Osteoblast (primary cell): ENCODE measurements around the gene PARM1. TPM values are rescaled to one million over a fixed set of nuclear protein-coding genes. Genes with fewer than 3 reads are reported as not detected.

ENCODE experiments used
- DNase-seq: peaks from one replicate; pipeline ENCODE4 v3.0.0; 2011; ENCODE audit warnings: low spot score, mixed read lengths; ENCODE audit not compliant: insufficient read length; ENCODE audit errors: missing footprints
- H2AFZ ChIP-seq: 2 replicates; pipeline ENCODE4 v1.6.0; 2011; ENCODE audit warnings: mild to moderate bottlenecking, low read length
- H3K27ac ChIP-seq: 2 replicates; pipeline ENCODE4 v1.5.1; 2011; ENCODE audit warnings: mild to moderate bottlenecking, low read depth, low read length, moderate library complexity
- H3K27me3 ChIP-seq: 2 replicates; pipeline ENCODE4 v1.6.0; 2012; ENCODE audit warnings: mild to moderate bottlenecking, control low read depth, inconsistent platforms, low read length, moderate library complexity; ENCODE audit not compliant: insufficient read depth
- H3K36me3 ChIP-seq: 2 replicates; pipeline ENCODE4 v1.5.1; 2011; ENCODE audit warnings: mild to moderate bottlenecking, low read length, control low read depth, moderate library complexity; ENCODE audit not compliant: insufficient read depth
- H3K4me1 ChIP-seq: 2 replicates; pipeline ENCODE4 v1.5.1; 2011; ENCODE audit warnings: mild to moderate bottlenecking, low read length, control low read depth, moderate library complexity; ENCODE audit not compliant: insufficient read depth
- H3K4me2 ChIP-seq: 2 replicates; pipeline ENCODE4 v1.6.0; 2011; ENCODE audit warnings: mild to moderate bottlenecking, low read length; ENCODE audit not compliant: insufficient read depth
- H3K4me3 ChIP-seq: fragments of 200-600 bp; sonication (generic); 3 replicates; pipeline ENCODE4 v1.5.1; 2012; ENCODE audit warnings: mild to moderate bottlenecking, low read length, inconsistent platforms; ENCODE audit not compliant: insufficient read depth
- H3K79me2 ChIP-seq: 2 replicates; pipeline ENCODE4 v1.6.0; 2012; ENCODE audit warnings: mild to moderate bottlenecking, low read length, control low read depth, inconsistent platforms; ENCODE audit not compliant: insufficient read depth
- H3K9me3 ChIP-seq: 2 replicates; pipeline ENCODE4 v1.5.1; 2011; ENCODE audit warnings: low read depth, low read length, control low read depth
- H4K20me1 ChIP-seq: 2 replicates; pipeline ENCODE4 v1.6.0; 2012; ENCODE audit warnings: mild to moderate bottlenecking, low read length, control low read depth; ENCODE audit not compliant: insufficient read depth
- CTCF ChIP-seq: IDR thresholded peaks from 2 replicates; pipeline ENCODE4 v1.5.1; 2011; ENCODE audit warnings: mild to moderate bottlenecking, low read depth, low read length, moderate library complexity; ENCODE audit errors: extremely low read depth
- total RNA-seq: library from RNA; depleted of rRNA; stranded (reverse); fragments of >200 nt; gene quantifications from 2 replicates; pipeline ENCODE4 v1.2.3, GENCODE V29; 2012

The PARM1 gene
- total RNA-seq, 1 donor, result not detected

DNA sequence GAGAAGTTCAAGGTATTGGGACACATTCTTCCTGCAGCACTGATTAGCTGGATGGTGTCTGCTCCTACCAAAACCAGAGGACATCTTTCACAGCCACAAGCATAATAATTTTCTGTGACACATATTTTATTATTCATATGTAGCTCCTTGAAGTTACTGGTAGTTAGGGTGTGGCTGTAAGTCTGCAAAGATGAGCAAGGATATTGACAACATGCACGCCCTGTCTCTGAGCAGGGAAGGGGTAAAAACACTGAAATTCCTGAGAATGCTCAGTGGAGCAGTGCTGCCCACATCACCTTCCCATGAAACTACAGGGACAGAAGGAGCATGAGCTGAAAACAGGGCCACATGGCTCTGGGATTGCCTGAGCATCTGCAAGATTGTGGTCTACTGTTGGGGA, 38.9 kb downstream of the PARM1 start:
- no peak for DNase-seq
- no peak overlapping the region for H3K4me3 ChIP-seq

GRCh38 chr4:74975082-74975481, 42.2 kb downstream of the PARM1 start:
- H3K36me3 ChIP-seq, result no peaks in the 10 kb centered on the region
- DNase-seq, result no peak
- H3K27ac ChIP-seq, result no peak overlapping the region
- H3K4me3 ChIP-seq, result no peak overlapping the region
- no peaks in the 10 kb centered on the region for H3K4me1 ChIP-seq
- H3K9me3 ChIP-seq, result peaks cover 2% of the 10 kb centered on the region
- no peak overlapping the region for H2AFZ ChIP-seq
- no peak for TF ChIP-seq CTCF
- H3K79me2 ChIP-seq, result no peaks in the 10 kb centered on the region
- no peaks in the 10 kb centered on the region for H3K27me3 ChIP-seq
- H3K4me2 ChIP-seq, result no peak overlapping the region
- no peaks in the 10 kb centered on the region for H4K20me1 ChIP-seq

More for the DNA sequence above, 38.9 kb downstream of the PARM1 start:
- Histone ChIP-seq H3K27me3 (no peaks in the 10 kb centered on the region), H3K4me2 (no peak overlapping the region), H3K27ac (no peak overlapping the region), H3K4me1 (no peaks in the 10 kb centered on the region), H3K36me3 (no peaks in the 10 kb centered on the region), H4K20me1 (no peaks in the 10 kb centered on the region), H3K9me3 (no peaks in the 10 kb centered on the region), H2AFZ (no peak overlapping the region), H3K79me2 (no peaks in the 10 kb centered on the region)
- no peak for TF ChIP-seq CTCF

DNA sequence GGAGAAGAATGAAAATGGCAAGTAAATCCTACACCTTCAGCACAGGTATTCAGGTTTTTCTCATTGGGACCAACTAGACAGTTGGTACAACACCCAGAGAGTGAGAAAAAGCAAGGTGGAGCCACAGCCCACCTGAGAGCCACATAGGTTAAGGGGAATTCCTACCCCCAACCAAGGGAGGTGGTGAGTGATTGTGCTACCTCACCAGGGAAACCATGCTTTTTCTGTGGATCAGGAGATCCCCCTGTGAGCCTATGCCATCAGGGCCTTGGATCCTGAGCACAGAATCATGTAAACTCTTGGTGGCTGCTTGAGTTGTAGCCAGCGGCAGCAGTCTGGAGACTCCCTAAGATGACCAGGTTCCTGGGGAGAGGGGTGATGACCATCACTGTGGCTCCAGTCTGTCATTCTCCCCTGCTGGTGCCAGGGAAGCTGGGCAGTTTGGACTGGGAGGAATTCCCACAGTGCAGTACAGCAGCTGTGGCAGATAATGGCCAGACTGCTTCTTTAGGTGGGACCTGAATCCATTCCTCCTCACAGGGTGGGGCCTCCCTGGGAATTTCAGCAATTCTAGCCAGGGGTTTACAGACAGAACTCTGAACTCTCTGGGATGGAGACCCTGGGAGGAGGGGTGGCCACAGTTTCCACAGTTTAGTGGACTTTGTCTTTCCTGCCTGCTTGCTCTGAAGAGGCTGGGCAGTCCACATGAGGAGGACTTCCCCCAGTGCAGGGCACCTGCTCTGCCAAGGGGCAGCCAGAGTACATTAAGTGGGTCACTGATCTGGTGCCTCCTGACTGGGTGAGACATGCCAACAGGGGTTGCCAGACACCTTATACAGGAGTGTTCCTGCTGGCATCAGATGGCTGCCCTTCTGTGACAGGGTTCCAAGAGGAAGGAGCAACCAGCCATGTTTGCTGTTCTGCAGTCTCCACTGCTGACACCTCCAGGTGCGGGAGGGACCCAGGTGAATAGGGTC, 43.2 kb downstream of the PARM1 start:
- TF ChIP-seq CTCF, result no peak
- H3K36me3 ChIP-seq, result no peaks in the 10 kb centered on the region
- H4K20me1 ChIP-seq, result no peaks in the 10 kb centered on the region
- H3K27me3 ChIP-seq, result no peaks in the 10 kb centered on the region
- H3K4me1 ChIP-seq, result no peaks in the 10 kb centered on the region
- H3K9me3 ChIP-seq, result peaks cover 2% of the 10 kb centered on the region
- no peak for DNase-seq
- H3K79me2 ChIP-seq, result no peaks in the 10 kb centered on the region
- no peak overlapping the region for H2AFZ ChIP-seq
- no peak overlapping the region for H3K27ac ChIP-seq
- H3K4me3 ChIP-seq, result no peak overlapping the region
- H3K4me2 ChIP-seq, result no peak overlapping the region

DNA sequence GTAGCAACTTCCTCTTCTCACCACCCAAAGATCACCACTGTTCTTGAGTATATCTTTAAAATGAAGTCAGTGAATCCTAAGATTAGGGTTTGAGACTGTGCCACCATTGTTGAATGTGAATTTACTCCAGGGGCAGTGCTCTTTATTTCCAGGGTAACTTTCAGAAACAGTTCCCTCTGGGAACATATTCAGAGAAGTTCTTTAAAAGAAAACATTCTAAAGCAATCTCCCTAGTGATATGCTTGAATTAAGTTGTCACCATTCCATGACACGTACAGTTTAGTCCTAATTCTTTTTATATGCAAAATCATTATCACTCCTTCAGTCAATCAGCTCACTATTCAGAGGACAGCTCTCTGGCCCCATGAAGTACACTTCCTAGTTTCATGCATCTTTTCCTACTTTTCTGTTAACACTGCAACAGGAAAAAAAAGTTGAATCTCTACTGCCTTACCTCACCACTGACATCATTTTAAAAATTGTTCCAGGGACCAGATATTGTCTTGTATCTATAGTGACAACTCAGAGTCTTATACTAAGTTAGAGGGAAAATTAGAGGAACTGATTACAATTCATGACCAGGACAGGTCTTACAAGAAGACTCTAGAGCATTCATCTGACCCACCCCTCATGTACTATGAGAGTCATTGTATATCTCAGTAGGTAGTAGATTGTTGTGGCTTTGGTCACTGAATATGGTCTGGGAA, 49.8 kb downstream of the PARM1 start:
- Histone ChIP-seq H4K20me1 (no peaks in the 10 kb centered on the region), H3K27me3 (no peaks in the 10 kb centered on the region), H3K4me3 (no peak overlapping the region), H3K79me2 (no peaks in the 10 kb centered on the region), H3K9me3 (peaks cover 2% of the 10 kb centered on the region), H3K4me2 (no peak overlapping the region), H3K4me1 (no peaks in the 10 kb centered on the region), H3K36me3 (no peaks in the 10 kb centered on the region), H2AFZ (no peak overlapping the region), H3K27ac (no peak overlapping the region)
- TF ChIP-seq CTCF, result no peak
- DNase-seq, result no peak
